Measurements from ENCODE around the gene TERT.

DNA sequence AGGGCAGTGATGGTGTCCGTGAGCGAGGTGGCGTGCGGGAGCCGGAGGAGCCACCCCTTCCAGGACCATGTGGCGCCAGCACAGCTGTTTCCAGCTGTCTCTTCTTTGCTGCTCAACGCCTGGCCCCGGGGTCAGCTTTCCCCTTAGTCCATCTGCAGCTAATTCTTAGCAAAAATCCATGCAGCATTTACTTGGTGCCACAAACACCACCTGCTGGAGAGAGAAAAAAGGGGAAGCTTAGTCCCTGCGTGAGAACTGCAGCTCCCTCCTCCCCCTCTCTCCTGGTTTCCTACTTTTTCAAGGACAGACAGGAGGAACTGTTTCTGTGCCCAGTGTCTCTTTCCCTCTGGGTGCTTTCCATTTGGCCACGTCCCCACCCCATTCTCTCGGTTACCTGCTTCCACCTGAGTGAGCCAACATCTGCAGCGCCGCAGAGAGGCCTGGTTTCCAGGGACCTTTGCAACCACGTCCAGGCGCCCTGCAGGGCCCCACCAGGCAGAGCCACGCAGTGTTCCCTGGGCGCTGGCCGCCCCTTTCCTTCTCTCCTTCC lies 90.1 kb downstream of the TERT start:
- TF ChIP-seq, protein P1, sequence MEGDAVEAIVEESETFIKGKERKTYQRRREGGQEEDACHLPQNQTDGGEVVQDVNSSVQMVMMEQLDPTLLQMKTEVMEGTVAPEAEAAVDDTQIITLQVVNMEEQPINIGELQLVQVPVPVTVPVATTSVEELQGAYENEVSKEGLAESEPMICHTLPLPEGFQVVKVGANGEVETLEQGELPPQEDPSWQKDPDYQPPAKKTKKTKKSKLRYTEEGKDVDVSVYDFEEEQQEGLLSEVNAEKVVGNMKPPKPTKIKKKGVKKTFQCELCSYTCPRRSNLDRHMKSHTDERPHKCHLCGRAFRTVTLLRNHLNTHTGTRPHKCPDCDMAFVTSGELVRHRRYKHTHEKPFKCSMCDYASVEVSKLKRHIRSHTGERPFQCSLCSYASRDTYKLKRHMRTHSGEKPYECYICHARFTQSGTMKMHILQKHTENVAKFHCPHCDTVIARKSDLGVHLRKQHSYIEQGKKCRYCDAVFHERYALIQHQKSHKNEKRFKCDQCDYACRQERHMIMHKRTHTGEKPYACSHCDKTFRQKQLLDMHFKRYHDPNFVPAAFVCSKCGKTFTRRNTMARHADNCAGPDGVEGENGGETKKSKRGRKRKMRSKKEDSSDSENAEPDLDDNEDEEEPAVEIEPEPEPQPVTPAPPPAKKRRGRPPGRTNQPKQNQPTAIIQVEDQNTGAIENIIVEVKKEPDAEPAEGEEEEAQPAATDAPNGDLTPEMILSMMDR (conservative IDR thresholded peaks at IDR 0.05; ENCODE audit: low read length) = no peak
- no peak for TF ChIP-seq EZH2phosphoT487 (IDR thresholded peaks at IDR 0.05; ENCODE audit: borderline replicate concordance, low read depth, low read length)
